ENCODE data around the gene ASS1.
"Not testable (repeated sequence)": the region's sequence is repeated elsewhere in the genome, so short reads cannot be mapped to it uniquely, and the experiment has no call there.

Gene ASS1
- total RNA-seq, result 0 reads per million in 2 donors

DNA sequence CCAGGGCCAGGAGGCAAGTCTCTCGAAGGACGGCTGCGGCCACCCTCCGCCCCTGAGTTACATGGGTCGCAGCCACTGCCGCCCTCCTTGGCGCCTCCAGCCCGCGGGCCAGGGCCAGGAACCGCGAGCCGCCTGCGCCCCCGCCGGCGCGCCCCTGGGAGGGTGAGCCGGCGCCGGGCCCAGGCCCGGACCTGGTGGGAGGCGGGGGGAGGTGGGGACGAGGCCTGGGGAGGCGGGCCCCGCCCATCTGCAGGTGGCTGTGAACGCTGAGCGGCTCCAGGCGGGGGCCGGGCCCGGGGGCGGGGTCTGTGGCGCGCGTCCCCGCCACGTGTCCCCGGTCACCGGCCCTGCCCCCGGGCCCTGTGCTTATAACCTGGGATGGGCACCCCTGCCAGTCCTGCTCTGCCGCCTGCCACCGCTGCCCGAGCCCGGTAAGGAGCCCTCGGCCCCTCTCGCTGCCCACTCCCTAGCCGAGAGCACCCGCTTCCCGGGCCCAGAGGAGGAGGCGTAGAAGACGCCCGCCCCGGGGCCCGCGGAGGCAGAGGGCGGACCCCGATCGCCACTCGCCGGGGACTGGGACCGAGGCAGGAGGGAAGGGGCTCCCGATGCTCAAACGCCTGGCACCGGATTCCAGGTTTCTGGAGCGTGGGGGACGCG, at the start of gene ASS1:
Gene ASS1, plus strand, starts transcription at position 397 of the 657 bp plus-strand sequence. CDS start 7,268 bp downstream, outside the sequence.
- peak in 3 of 5 experiments; percentile 21 to 38 (median 26) for DNase-seq

DNA sequence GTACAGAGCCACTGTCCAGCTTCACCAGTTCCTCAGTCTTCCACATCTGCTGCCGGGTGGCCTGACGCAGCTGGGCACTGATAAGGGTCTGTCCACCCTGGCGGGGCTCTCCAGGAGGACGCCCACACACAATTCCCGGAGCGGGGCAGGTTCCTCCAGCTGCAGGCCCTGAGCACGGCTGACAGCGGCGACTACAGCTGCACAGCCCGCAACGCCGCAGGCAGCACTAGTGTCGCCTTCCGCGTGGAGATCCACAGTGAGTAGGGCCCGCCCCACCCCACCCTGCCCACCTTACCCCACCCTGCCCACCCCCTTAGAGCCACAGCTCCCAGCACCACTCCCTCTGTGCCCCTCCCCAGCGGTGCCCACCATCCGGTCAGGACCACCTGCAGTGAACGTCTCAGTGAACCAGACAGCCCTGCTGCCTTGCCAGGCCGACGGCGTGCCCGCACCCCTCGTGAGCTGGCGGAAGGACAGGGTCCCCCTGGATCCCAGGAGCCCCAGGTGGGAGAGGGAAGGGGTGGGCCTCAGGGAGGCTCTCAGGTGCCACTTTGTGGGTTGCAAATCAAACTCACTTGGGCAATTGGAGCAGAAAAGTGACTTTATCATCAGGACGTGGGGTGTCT, 48.8 kb upstream of the ASS1 start:
- DNase-seq, result no peak

DNA sequence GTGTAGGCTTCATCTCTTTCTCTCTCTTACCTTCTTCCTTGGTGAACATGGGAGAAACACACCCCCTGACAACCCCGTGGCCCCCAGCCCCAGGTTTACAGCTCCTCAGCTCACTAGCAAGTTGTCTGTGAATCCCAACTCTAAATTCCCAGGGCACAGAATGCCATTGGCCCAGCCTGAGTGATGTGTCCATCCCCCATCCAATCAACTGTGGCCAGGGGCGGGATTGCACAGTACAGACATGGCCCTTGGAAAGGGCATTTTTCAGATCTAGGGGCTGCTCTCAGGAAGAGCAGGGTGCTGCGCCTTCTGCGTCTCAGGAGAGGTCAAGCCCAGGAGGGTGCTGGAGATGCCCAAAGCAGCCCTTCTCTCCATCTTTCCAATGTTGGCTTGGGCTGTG, 48.2 kb upstream of the ASS1 start:
- no peak for DNase-seq

DNA sequence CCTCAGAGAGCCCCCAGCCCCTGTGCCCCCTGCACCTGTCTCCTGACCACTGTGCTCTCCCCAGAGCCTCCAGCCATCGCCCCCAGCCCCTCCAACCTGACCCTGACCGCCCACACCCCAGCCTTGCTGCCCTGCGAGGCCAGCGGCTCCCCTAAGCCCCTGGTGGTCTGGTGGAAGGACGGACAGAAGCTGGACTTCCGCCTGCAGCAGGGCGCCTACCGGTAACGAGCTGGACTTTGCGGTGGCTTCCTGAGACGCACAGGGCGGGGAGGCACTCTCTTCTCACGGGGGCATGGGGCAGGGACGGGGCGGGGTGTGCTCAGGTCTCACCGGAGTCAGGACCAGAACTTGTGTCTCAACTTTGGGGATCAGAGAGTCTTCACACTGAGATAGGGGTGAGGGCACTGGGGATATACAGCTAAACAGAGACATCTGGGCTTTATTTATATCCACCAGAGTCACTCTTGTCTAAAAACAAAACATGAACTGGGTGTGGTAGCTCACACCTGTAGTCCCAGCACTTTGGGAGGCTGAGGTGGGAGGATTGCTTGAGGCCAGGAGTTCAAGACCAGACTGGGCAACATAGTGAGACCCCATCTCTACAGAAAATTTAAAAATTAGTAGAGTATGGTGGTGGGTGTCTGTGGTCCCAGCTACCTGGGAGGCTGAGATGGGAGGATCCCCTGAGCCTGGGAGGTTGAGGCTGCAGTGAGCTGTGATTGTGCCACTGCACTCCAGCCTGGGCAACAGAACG, 46.1 kb upstream of the ASS1 start:
- no peak for DNase-seq

DNA sequence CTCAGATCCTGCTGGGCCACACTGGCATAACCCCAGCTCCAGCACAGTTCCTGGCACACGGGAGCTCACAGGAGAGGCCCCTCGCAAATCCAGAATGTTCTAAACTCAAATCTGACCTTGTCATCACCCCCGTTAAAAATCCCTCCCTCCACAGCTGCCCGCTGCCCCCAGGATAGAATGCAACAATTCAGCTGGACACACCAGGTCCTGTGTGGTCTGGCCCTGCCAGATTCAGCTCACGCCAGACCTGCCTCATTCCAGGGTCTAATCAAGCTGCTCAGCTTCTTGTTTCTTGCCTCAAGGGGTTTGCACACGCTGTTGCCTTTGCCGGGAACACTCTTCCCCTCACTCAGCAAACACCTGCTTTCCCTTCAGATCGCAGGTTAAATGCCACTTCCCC, 45.0 kb upstream of the ASS1 start:
- no peak for DNase-seq

DNA sequence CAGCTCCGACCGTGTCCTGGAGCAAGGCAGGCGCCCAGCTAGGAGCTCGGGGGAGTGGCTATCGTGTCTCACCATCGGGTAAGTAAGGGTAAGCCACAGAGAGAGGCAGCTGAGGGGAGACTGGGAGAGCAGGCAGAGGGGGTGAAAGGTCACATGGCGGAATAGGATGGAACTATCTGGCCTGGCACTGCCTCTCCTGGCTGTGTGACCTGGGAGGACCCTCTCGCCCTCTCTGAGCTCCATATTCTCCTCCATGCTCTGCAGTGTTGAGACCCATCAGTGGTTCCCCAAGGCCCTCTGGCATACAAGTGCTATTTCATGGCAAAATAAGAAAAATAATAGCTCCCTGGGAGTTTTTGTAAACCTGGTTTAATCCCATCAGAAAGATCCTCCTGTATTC, 43.9 kb upstream of the ASS1 start:
- DNase-seq, result no peak

DNA sequence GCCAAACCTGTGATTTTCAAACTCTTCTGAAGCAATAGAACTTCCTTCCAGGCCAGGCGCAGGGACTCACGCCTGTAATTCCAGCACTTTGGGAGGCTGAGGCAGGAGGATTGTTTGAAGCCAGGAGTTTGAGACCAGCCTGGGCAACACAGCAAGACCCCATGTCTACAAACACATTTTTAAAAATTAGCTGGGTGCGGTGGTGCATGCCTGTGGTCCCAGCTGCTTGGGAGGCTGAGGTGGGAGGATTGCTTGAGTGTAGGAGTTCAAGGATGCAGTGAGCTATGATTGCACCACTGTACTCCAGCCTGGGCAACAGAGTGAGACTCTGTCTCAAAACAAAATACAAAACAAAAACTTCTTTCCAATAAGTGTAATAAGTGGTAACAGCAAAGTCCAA, 43.0 kb upstream of the ASS1 start:
- DNase-seq, result not testable (repeated sequence)

DNA sequence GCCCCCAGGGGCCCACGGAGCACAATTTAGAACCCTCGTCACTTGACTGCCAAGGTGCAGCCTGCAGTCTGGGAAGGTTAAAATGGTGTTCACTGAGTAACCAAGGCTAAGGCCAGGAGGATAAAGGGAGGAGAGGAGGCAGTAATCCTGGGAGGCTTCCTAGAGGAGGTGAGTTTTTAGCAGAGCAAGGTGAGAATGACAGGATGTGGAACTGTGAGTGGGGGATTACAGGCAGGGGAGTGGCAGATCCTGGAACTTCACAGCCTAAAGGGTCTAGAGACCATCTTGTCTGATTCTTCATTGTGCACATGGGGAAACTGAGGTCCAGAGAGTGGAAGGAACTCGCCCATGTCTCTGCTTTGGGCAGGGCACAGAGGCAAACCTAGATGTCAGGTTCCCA, 42.5 kb upstream of the ASS1 start:
- DNase-seq, result no peak

DNA sequence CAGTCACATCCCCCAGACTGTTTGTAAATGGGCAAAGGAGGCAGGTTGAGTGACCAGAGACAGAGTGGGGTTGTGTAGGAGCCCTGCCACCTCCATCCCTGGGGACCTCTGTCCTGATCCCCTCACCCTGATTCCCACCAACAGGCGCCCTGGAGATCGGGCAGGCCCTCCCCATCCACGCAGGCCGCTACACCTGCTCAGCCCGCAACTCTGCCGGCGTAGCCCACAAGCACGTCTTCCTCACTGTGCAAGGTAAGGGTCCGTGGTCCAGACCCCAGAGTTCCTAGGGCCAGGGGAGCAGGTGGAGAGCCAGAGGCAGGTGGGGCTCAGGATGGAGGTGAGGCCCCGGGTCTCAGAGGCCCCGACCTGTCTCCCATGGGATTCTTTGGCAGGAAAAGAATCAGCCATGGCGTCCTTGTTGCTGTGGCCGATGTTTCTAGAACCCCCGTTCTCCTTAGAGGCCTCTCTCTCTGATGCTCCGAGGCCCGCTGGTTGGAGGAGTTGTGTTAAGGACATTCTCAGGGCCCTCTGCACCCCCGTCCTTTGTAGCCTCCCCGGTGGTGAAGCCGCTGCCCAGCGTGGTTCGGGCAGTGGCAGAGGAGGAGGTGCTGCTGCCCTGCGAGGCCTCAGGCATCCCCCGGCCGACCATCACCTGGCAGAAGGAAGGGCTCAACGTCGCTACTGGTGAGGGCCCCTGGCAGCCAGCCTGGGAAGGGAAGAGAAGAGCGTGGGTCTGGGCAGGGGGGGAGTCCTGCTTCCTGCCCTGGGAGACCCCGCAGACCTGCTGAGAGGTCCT, 41.9 kb upstream of the ASS1 start:
- DNase-seq, result no peak

DNA sequence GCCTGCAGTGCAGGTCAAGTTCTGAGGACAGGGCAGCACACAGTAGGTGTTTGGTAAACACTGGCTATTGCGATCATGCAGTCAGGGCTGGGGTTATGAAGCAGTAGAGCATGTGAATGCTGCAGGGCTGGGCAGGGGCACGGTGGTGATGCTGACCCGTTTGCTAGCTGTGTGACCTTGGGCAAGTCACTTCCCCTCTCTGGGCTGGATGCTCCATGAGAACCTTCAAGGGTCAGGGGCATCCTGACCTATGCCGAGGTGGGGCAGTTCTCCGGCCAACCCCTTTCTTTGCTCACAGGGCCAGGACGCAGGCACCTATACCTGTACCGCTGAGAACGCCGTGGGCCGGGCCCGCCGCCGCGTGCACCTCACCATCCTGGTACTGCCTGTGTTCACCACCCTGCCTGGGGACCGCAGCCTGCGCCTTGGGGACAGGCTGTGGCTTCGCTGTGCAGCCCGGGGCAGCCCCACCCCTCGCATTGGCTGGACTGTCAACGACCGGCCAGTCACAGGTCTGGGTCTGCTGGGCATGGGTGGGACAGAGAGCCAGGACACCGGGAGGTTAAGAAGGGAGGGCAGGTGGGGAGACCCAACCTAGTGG, 39.0 kb upstream of the ASS1 start:
- DNase-seq, result no peak

DNA sequence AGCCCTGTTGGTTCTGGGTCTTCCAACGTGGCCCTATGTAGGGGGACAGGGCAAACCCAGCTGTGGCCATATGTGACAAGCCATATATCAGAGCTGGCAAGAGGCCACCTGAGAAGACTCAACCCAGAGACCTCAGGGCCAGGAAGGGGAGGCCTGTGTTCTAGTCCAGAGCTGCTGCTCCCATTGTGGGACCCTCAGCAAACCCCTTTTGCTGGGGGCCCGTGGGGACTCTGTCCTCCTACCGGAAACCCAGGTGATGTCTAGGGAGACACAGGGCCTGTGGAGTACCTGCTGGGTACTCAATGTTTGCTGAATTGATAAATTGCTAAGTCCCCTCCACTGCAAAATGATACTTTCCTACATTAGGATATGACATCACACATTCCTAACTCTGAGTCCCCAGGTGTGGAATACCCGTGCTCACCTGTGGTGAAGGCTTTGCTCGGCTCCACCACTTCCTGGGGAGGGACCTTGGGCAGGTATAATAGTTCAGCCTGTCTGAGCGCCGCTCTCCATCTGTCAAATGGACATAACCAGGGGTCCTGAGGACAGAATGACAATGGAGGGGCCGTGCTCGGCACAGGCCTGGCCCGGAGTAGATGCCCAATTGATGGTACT, 38.4 kb upstream of the ASS1 start:
- no peak for DNase-seq

DNA sequence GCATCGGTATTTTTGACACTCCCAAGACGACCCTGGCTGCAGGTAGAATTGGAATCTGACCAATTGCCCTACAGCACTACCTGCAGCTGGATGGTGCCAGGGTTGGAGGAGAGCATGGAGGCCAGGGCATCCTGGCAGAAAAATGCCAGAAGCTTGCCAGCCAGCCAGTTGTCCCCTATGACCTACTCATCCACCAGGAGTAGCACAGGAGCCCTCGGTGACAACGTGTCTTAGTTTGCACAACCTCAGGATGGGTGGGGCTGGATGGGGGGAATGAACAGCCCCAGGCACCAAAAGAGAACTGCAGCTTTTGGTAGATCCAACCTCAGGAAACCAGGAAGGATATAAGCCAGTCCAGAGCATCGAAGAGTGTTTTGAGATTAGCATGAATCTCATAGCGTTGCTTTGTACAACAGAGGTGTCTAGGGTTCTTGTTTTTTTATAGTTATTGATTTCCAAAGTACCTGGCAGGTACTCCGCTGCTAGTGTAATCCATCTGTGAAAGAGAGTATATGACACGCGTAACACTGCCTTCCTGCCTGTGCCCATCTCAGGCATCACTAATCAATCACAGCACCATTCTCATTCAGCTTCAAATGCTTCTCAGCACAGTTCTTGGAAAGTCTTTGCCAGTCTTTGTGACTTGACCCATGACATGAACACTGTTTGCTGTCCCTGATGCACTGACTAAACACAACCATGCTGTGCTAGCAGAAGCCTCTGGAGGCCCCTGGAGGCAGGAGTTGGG, 36.7 kb upstream of the ASS1 start:
- DNase-seq, result no peak

DNA sequence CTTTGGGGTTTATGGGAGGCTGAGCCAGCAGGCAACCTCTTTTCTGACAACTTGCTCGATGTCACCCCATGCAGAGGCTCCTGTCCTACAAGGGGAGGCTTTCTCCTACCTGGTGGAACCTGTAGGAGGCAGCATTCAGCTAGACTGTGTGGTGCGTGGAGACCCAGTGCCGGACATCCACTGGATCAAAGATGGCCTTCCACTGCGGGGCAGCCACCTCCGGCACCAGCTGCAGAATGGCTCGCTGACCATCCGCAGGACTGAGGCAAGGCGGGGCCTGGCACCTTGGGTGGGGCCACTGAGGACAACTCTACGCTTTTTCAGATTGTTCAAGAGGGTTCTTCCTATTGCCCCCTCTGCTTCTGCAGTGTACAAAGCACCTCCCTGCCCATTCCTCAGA, 36.1 kb upstream of the ASS1 start:
- DNase-seq, result no peak

DNA sequence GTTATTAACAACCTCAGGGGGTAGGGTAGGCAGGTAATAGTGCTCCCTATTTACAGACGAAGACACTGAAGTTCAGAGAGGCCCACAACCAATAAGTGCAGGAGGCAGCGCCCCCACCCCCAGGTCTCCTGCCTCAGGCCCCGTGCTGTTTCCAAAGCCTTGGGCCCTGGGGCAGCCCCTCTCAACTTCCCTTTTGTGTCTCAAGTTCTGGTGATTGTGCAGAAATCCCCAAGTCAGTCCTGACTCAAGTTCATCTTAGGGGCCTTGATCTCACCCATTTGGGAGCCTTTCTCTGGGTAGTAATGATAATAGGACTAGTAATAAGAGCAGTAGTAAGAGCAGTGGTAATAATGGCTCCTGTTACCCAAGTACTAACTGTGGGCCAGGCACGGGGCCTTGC, 35.5 kb upstream of the ASS1 start:
- no peak for DNase-seq

DNA sequence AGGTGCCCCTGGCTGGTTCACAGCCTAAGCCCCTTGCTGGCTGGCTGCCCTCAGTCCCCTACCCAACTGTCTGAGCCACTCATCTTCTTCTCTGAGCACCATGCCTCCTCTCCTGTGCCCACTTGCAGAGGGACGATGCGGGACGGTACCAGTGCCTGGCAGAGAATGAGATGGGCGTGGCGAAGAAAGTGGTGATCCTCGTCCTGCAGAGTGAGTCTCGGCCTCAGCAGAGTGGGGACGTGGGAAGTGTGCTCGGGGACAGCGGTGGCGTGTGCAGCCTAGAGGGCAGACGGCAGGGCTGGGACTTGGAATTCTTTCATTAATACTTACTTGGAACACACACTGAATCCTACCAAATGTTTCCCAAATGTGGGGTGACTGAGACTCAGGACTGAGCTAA, 34.3 kb upstream of the ASS1 start:
- DNase-seq, result no peak

DNA sequence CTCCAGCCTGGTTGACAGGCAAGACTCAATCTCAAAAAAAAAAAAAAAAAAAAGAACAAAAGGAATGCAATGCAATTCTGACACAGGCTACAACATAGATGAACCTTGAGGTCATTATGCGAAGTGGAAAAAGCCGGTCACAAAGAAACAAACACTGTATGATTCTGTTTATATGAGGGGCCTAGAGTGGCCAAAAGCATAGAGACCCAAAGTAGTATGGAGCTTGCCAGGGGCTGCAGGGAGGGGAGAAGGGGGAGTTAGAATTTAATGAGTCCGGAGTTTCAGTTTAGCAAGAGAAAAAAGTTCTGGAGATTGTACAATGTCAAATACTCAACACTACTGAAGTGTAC, 33.2 kb upstream of the ASS1 start:
- no peak for DNase-seq

DNA sequence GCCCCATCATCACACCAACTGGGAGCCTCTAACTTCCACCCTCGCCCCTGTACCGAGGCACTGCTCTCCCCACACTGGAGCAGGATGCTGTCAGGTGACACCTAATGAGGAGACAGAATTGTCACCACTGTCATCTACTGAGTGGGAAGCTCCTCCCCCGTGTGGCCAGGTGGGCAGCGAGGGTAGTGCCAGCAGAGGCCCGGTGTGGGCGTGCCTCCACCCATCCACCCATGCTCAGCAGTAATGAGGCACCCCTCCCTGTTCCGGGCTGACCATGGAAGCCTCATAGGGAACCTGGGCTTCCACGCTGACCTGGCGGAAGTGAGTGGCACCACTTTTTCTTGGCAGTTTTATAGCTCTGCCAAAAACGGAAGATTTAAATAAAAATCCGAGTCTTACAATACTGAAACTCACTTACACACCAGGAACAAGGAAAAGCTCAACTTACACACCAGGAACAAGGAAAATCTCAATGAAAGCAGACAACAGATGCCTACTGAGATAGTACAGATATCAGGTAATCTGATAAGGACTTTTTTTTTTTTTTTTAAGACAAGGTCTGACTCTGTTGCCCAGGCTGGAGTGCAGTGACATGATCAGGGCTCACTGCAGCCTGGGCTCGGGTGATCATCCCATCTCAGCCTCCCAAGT, 30.6 kb upstream of the ASS1 start:
- no peak for DNase-seq

DNA sequence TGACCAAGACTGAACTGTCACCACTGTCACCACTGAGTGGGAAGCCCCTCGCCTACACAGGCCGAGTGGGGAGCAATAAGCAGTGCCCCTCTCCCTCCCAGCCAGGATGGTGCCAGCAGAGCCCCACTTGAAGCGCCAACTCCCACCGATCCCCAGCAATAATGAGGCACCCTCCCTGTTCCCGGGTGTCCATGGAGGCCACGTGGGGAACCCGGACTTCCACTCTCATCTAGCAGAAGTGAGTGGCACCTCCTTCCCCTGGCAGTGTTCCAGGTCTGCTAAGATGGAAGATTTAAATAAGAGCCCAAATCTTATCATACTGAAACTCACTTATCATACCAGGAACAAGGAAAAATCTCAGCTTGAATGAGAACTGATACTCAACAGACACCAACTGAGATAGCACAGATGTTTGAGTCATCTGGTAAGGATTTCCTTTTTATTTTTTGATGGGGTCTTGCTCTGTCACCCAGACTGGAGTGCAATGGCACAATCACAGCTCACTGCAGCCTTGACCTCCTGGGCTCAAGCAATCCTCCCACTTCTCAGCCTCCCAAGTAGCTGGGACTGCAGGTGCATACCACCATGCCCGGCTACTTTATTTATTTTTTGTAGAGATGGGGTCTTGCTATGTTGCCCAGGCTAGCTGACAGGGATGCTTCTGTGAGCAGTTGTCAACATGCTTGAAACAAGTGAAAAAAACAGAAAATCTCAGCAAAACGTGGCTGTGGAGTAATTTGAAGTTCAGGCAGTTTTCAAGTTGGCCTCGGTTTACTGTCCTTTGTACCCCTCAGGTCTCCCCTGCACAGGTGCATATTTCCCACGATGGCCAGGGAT, 29.6 kb upstream of the ASS1 start:
- DNase-seq, result no peak

DNA sequence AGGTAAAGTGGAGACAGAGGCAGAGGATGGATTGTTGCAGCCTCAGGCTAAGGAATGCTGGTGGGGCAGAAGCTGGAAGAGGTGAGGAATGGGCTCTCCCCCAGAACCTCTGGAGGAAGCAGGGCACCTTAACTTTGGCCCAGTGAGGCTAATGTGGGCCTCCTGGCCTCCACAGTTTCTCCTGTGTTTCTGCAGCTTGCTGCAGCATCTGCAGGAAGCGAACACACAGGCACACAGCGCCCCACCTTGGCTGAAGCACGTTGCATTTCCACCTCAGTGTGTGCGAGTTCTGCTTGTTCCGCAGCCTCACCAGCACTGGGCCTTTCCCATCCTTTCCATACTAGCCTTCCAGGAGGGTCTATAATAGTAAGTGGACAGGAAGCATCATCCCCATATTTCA, 27.2 kb upstream of the ASS1 start:
- peak in 1 of 5 experiments; percentile 13 for DNase-seq

DNA sequence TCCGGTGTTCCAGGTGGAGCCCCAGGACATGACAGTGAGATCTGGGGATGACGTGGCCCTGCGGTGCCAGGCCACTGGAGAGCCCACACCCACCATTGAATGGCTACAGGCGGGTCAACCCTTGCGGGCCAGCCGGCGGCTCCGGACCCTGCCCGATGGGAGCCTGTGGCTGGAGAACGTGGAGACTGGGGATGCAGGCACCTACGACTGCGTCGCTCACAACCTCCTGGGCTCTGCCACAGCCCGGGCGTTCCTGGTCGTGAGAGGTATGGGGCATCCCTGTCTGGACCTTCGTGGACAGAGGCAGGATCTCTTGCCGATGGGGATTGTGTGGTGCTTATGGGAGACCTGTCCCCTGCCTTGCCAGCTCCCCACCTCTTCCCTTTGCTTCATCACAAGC, 26.0 kb upstream of the ASS1 start:
- no peak for DNase-seq
